Upper lobe of right lung (tissue), 1 donor: Measurements from ENCODE around the gene SHC1. TPM values are rescaled to one million over a fixed set of nuclear protein-coding genes. Genes with fewer than 3 reads are reported as not detected.

Experiments used
- ATAC-seq: fragments of 200-7000 bp; cut with Tn5 transposase; one replicate; pipeline ENCODE4 v1.9.1; 2020; ENCODE audit warnings: mild to moderate bottlenecking, moderate library complexity
- DNase-seq: peaks from one replicate; pipeline ENCODE4 v3.0.0-alpha.2; 2020
- H3K27ac ChIP-seq: fragments of 200-600 bp; one replicate; pipeline ENCODE4 v1.8.0; 2022
- H3K27me3 ChIP-seq: fragments of 200-600 bp; one replicate; pipeline ENCODE4 v1.8.0; 2022; ENCODE audit warnings: mild to moderate bottlenecking
- H3K36me3 ChIP-seq: fragments of 200-600 bp; one replicate; pipeline ENCODE4 v1.8.0; 2022
- H3K4me1 ChIP-seq: fragments of 200-600 bp; one replicate; pipeline ENCODE4 v1.8.0; 2022
- H3K4me3 ChIP-seq: fragments of 200-600 bp; one replicate; pipeline ENCODE4 v1.8.0; 2022; ENCODE audit warnings: mild to moderate bottlenecking
- H3K9me3 ChIP-seq: fragments of 200-600 bp; one replicate; pipeline ENCODE4 v1.8.0; 2022
- CTCF ChIP-seq: fragments of 200-600 bp; IDR thresholded peaks from one replicate; pipeline ENCODE4 v1.8.0; 2022; ENCODE audit warnings: antibody characterized with exemption
- intact Hi-C: fragments of 100-400 bp; cut with DNase I; formaldehyde crosslinking; loops from one replicate; pipeline ENCODE4 v1.11.0; 2022
- total RNA-seq: library from RNA; stranded (reverse); fragmentation: NEBNext Ultra II Directional; extraction: Animal tissue kit (Norgen Biotek cat#: 25700); gene quantifications from one replicate; pipeline ENCODE4 v1.2.1, GENCODE V29; 2021
- donor health status: DM: no; HTN: yes; CAD: no; lungs with severe emphysema.

Gene SHC1
- total RNA-seq, 1 donor from 2014 or later = 120 TPM

- ATAC-seq (no peak), DNase-seq (no peak)
- intact Hi-C loops = no loop called here
Measured at GRCh38 chr1:154956544-154956941, 14.0 kb downstream of the SHC1 start.

GRCh38 chr1:154955718-154956543 is 14.6 kb downstream of the SHC1 start, which contains the start of gene PBXIP1:
Gene PBXIP1 (minus strand): TSS chr1:154956099. CDS start chr1:154953721, 2,378 bp downstream.
- Histone ChIP-seq H3K27ac (peak within 1 kb of the TSS; percentile 85), H3K4me1 (peaks cover 50% of the 10 kb centered on the region), H3K9me3 (no peaks in the 10 kb centered on the region), H3K4me3 (peak within 1 kb of the TSS; percentile 83), H3K36me3 (peaks cover 21% of the 10 kb centered on the region), H3K27me3 (no peaks in the 10 kb centered on the region)
- TF ChIP-seq CTCF = peak; percentile 30
- intact Hi-C loops = no loop called here
- no peak for DNase-seq
- peak; percentile 88 for ATAC-seq

More at GRCh38 chr1:154956544-154956941, 14.0 kb downstream of the SHC1 start:
- H3K4me3 ChIP-seq = peak overlapping the region; percentile 83
- no peaks in the 10 kb centered on the region for H3K9me3 ChIP-seq
- H3K27ac ChIP-seq = peak overlapping the region; percentile 85
- no peaks in the 10 kb centered on the region for H3K27me3 ChIP-seq
- H3K36me3 ChIP-seq = peaks cover 15% of the 10 kb centered on the region
- peaks cover 51% of the 10 kb centered on the region for H3K4me1 ChIP-seq
- TF ChIP-seq CTCF = no peak

- DNase-seq = no peak
- Histone ChIP-seq H3K4me3 (peak overlapping the region; percentile 83), H3K4me1 (peaks cover 45% of the 10 kb centered on the region), H3K27ac (peak overlapping the region; percentile 85), H3K36me3 (peaks cover 28% of the 10 kb centered on the region), H3K27me3 (no peaks in the 10 kb centered on the region), H3K9me3 (no peaks in the 10 kb centered on the region)
- TF ChIP-seq CTCF = no peak
- intact Hi-C loops = no loop called here
- peak; percentile 32 for ATAC-seq
Measured at GRCh38 chr1:154955039-154955717, 15.4 kb downstream of the SHC1 start.

- Histone ChIP-seq H3K9me3 (no peaks in the 10 kb centered on the region), H3K27me3 (no peaks in the 10 kb centered on the region), H3K27ac (peak overlapping the region; percentile 85), H3K36me3 (peaks cover 26% of the 10 kb centered on the region), H3K4me3 (peak overlapping the region; percentile 83), H3K4me1 (peaks cover 45% of the 10 kb centered on the region)
- intact Hi-C loops = no loop called here
- no peak for ATAC-seq
- TF ChIP-seq CTCF = no peak
- no peak for DNase-seq
Measured at GRCh38 chr1:154954541-154954940, 16.0 kb downstream of the SHC1 start.

- H3K4me1 ChIP-seq = peaks cover 45% of the 10 kb centered on the region
- H3K4me3 ChIP-seq = no peak overlapping the region
- intact Hi-C loops = no loop called here
- TF ChIP-seq CTCF = no peak
- no peaks in the 10 kb centered on the region for H3K9me3 ChIP-seq
- H3K36me3 ChIP-seq = peaks cover 20% of the 10 kb centered on the region
- DNase-seq = no peak
- H3K27ac ChIP-seq = no peak overlapping the region
- no peak for ATAC-seq
- no peaks in the 10 kb centered on the region for H3K27me3 ChIP-seq
Measured at GRCh38 chr1:154953611-154954038, 16.9 kb downstream of the SHC1 start.
